H1 (cell line): ENCODE measurements around the gene STK40. TPM values are rescaled to one million over a fixed set of nuclear protein-coding genes. Genes with fewer than 3 reads are reported as not detected.

Experiments used
- CTCF ChIA-PET: fragments of 300-600 bp; sonication (Branson Sonifier 250); formaldehyde crosslinking; loops from one replicate; lab custom pipeline; 2021; ENCODE audit not compliant: partially characterized antibody; lab: Charles Lee
- POLR2A ChIA-PET: fragments of 300-600 bp; sonication (Branson Sonifier 250); formaldehyde crosslinking; loops from one replicate; lab custom pipeline; 2021; ENCODE audit warnings: inconsistent platforms; ENCODE audit not compliant: partially characterized antibody; lab: Charles Lee
- DNase-seq, 2 experiments: peaks; one replicate each; pipeline versions ENCODE4 v3.0.0 to v3.0.0-alpha.2; 2010 to 2022; ENCODE audit warnings: low spot score in 2 of 2, low read depth in 1 of 2, mixed read lengths in 1 of 2
- FAIRE-seq: peaks from 2 replicates; lab custom pipeline; 2011; peaks lifted over from hg19 to GRCh38; lab: Jason Lieb, UNC
- H2AFZ ChIP-seq: 2 replicates; pipeline ENCODE4 v1.8.1; 2012; ENCODE audit warnings: low read length, inconsistent platforms
- H2AK5ac ChIP-seq: 2 replicates; pipeline ENCODE4 v1.6.1; 2013; ENCODE audit warnings: low read depth, low read length
- H2BK120ac ChIP-seq: replicated peaks from 2 replicates; pipeline ENCODE3; 2013; ENCODE audit warnings: low read depth, low read length, inconsistent platforms
- H2BK12ac ChIP-seq: 2 replicates; pipeline ENCODE4 v1.6.1; 2013; ENCODE audit warnings: low read depth, low read length
- H2BK15ac ChIP-seq: 2 replicates; pipeline ENCODE4 v1.6.1; 2013; ENCODE audit warnings: low read length
- H2BK20ac ChIP-seq: 2 replicates; pipeline ENCODE4 v1.6.1; 2013; ENCODE audit warnings: low read length
- H2BK5ac ChIP-seq: 2 replicates; pipeline ENCODE4 v1.6.1; 2013; ENCODE audit warnings: low read depth, low read length
- H3K14ac ChIP-seq: 2 replicates; pipeline ENCODE4 v1.6.1; 2013; ENCODE audit warnings: inconsistent platforms; ENCODE audit not compliant: insufficient read length
- H3K18ac ChIP-seq: 2 replicates; pipeline ENCODE4 v1.6.1; 2013; ENCODE audit warnings: low read length; ENCODE audit errors: extremely low read depth
- H3K23ac ChIP-seq: 2 replicates; pipeline ENCODE4 v1.6.1; 2013; ENCODE audit warnings: inconsistent platforms; ENCODE audit not compliant: insufficient read length
- H3K23me2 ChIP-seq: 2 replicates; pipeline ENCODE4 v1.6.1; 2013; ENCODE audit warnings: low read depth, low read length
- H3K27ac ChIP-seq: 2 replicates; pipeline ENCODE4 v1.6.1; 2011; ENCODE audit warnings: low read depth, low read length, inconsistent platforms
- H3K27me3 ChIP-seq, 4 experiments: replicated peaks in 1 of 4; 1 replicate in 1 of 4; 2 replicates in 3 of 4; pipeline versions ENCODE4 v1.6.1 to v1.8.1; 2011 to 2013; ENCODE audit warnings: low read length in 3 of 4, mild to moderate bottlenecking in 3 of 4, inconsistent platforms in 2 of 4, mixed read lengths in 2 of 4, moderate library complexity in 1 of 4; ENCODE audit not compliant: control insufficient read depth in 3 of 4, insufficient read depth in 3 of 4; ENCODE audit errors: extremely low read depth in 1 of 4
- H3K36me3 ChIP-seq, 4 experiments: 2 replicates each; pipeline versions ENCODE4 v1.6.1 to v1.8.1; 2011 to 2013; ENCODE audit warnings: mild to moderate bottlenecking in 4 of 4, low read length in 3 of 4, moderate library complexity in 2 of 4, control low read depth in 1 of 4, inconsistent platforms in 1 of 4; ENCODE audit not compliant: insufficient read depth in 4 of 4, control insufficient read depth in 2 of 4
- H3K4ac ChIP-seq: replicated peaks from 2 replicates; pipeline ENCODE3; 2013; ENCODE audit warnings: low read length, low read depth, mixed read lengths, inconsistent platforms; ENCODE audit not compliant: insufficient read length
- H3K4me1 ChIP-seq, 4 experiments: replicated peaks in 1 of 4; 1 replicate in 1 of 4; 2 replicates in 3 of 4; pipeline versions ENCODE4 v1.6.1 to v1.8.1; 2011 to 2013; ENCODE audit warnings: low read length in 3 of 4, inconsistent platforms in 2 of 4, mixed read lengths in 1 of 4; ENCODE audit not compliant: insufficient read depth in 4 of 4, control insufficient read depth in 3 of 4
- H3K4me2 ChIP-seq, 2 experiments: 2 replicates each; pipeline versions ENCODE4 v1.6.1 to v1.8.1; 2011 to 2013; ENCODE audit warnings: low read depth in 2 of 2, low read length in 2 of 2, control low read depth in 1 of 2, inconsistent platforms in 1 of 2, mild to moderate bottlenecking in 1 of 2; ENCODE audit not compliant: insufficient read depth in 1 of 2
- H3K4me3 ChIP-seq, 4 experiments: fragments of 200-600, 300-600 bp in 1 of 4; sonication (generic), shearing (Covaris generic), sonication (Bioruptor Twin) in 1 of 4; 2 replicates each; pipeline versions ENCODE4 v1.5.1 to v1.8.1; 2011 to 2016; ENCODE audit warnings: low read length in 4 of 4, low read depth in 3 of 4, control low read depth in 2 of 4, inconsistent platforms in 2 of 4, mild to moderate bottlenecking in 2 of 4, mixed read lengths in 1 of 4, moderate library complexity in 1 of 4; ENCODE audit not compliant: insufficient read depth in 2 of 4; ENCODE audit errors: extremely low read depth in 1 of 4
- H3K56ac ChIP-seq: replicated peaks from 2 replicates; pipeline ENCODE3; 2013; ENCODE audit warnings: low read depth, mild to moderate bottlenecking, mixed read lengths, low read length, inconsistent platforms; ENCODE audit not compliant: insufficient read length
- H3K79me1 ChIP-seq: 2 replicates; pipeline ENCODE4 v1.6.1; 2013; ENCODE audit warnings: low read depth, low read length, control low read depth
- H3K79me2 ChIP-seq, 2 experiments: 2 replicates each; pipeline versions ENCODE4 v1.6.1 to v1.8.1; 2012 to 2013; ENCODE audit warnings: low read length in 2 of 2, mild to moderate bottlenecking in 2 of 2, inconsistent platforms in 1 of 2; ENCODE audit not compliant: insufficient read depth in 2 of 2, control insufficient read depth in 1 of 2
- H3K9ac ChIP-seq, 4 experiments: replicated peaks in 1 of 4; 1 replicate in 1 of 4; 2 replicates in 3 of 4; pipeline versions ENCODE4 v1.6.1 to v1.8.1; 2011 to 2013; ENCODE audit warnings: low read depth in 3 of 4, low read length in 3 of 4, control low read depth in 2 of 4, mild to moderate bottlenecking in 2 of 4, moderate library complexity in 2 of 4, inconsistent platforms in 1 of 4; ENCODE audit errors: extremely low read depth in 1 of 4
- H3K9me3 ChIP-seq, 2 experiments: 2 replicates each; pipeline versions ENCODE4 v1.6.1 to v1.8.1; 2012 to 2013; ENCODE audit warnings: mild to moderate bottlenecking in 2 of 2, moderate library complexity in 2 of 2, control low read depth in 1 of 2, inconsistent platforms in 1 of 2, low read depth in 1 of 2, low read length in 1 of 2, mixed read lengths in 1 of 2; ENCODE audit not compliant: insufficient read depth in 2 of 2
- H4K20me1 ChIP-seq, 2 experiments: replicated peaks in 1 of 2; 2 replicates each; pipeline versions ENCODE3 to v1.8.1; 2011 to 2013; ENCODE audit warnings: inconsistent platforms in 2 of 2, low read length in 2 of 2, mild to moderate bottlenecking in 1 of 2; ENCODE audit not compliant: insufficient read depth in 2 of 2, control insufficient read depth in 1 of 2
- H4K5ac ChIP-seq: 2 replicates; pipeline ENCODE4 v1.6.1; 2013; ENCODE audit warnings: low read length, low read depth, mixed read lengths, inconsistent platforms; ENCODE audit not compliant: insufficient read length
- H4K8ac ChIP-seq: 2 replicates; pipeline ENCODE4 v1.8.0; 2013; ENCODE audit warnings: mild to moderate bottlenecking, moderate library complexity, low read length, inconsistent platforms; ENCODE audit not compliant: insufficient read depth; ENCODE audit errors: extremely low read depth
- H4K91ac ChIP-seq: replicated peaks from 2 replicates; pipeline ENCODE3; 2013; ENCODE audit warnings: low read length, mixed read lengths, inconsistent platforms; ENCODE audit not compliant: insufficient read length
- EZH2 ChIP-seq: fragments of 200-600 bp; sonication (generic); IDR thresholded peaks from 2 replicates; pipeline ENCODE4 v1.7.1; 2012; ENCODE audit warnings: low read depth, mild to moderate bottlenecking, moderate library complexity, low read length, inconsistent platforms; ENCODE audit not compliant: severe bottlenecking
- POLR2A ChIP-seq, 2 experiments: IDR thresholded peaks; 1 replicate in 1 of 2; 2 replicates in 1 of 2; pipeline ENCODE4 v1.6.1; 2011; ENCODE audit warnings: low read depth in 2 of 2, low read length in 2 of 2, mild to moderate bottlenecking in 2 of 2; ENCODE audit errors: control extremely low read depth in 1 of 2
- RAD21 ChIP-seq, 2 experiments: IDR thresholded peaks in 1 of 2; conservative IDR thresholded peaks in 1 of 2; 2 replicates each; pipeline ENCODE4 v1.6.1; 2011; ENCODE audit warnings: low read depth in 2 of 2, low read length in 2 of 2, improper control_type of control experiment in 1 of 2, inconsistent platforms in 1 of 2, mild to moderate bottlenecking in 1 of 2, moderate library complexity in 1 of 2
- SUZ12 ChIP-seq: fragments of 200-600 bp; sonication (generic); IDR thresholded peaks from 2 replicates; pipeline ENCODE4 v1.6.1; 2012; ENCODE audit warnings: mild to moderate bottlenecking, inconsistent platforms, low read length, moderate library complexity, mixed read lengths
- WGBS, 2 experiments: shearing (Covaris generic) in 1 of 2; methylation state at CpG; one replicate each; pipeline versions ENCODE4 v1.1.6 to v1.1.7; 2013 to 2015; ENCODE audit warnings: low lambda C conversion rate in 2 of 2, mixed read lengths in 2 of 2, inconsistent platforms in 1 of 2, low coverage in 1 of 2, missing lambda C conversion rate in 1 of 2; ENCODE audit not compliant: insufficient replicate concordance in 2 of 2, insufficient coverage in 1 of 2, insufficient read length in 1 of 2; ENCODE audit errors: extremely low coverage in 1 of 2, missing lambda C conversion rate in 1 of 2; 5-methylcytosine and 5-hydroxymethylcytosine counted together
- polyA plus RNA-seq, 7 experiments: library from polyadenylated mRNA; depleted of rRNA in 3 of 7; stranded (reverse) in 5 of 7; unstranded in 2 of 7; fragments of >200 nt in 5 of 7; fragments of 200-250 nt in 2 of 7; gene quantifications; 1 replicate in 5 of 7; 2 replicates in 1 of 7; 4 replicates in 1 of 7; pipeline versions ENCODE4 v1.2.1 to v1.2.3, GENCODE V29; 2011 to 2013; ENCODE audit warnings: missing spikeins in 2 of 7, mixed read lengths in 2 of 7
- total RNA-seq: library from RNA; stranded (reverse); fragmentation: NEBNext Ultra II Directional; extraction: Animal tissue kit (Norgen Biotek cat#: 25700); gene quantifications from 2 replicates; pipeline ENCODE4 v1.2.1, GENCODE V29; 2021

The STK40 gene
- total and polyA plus RNA-seq, 2 of the 8 experiments (the other 6 are each of a cell fraction or from before 2014, with no cell fraction given): 13.6 to 28.6 TPM

DNA sequence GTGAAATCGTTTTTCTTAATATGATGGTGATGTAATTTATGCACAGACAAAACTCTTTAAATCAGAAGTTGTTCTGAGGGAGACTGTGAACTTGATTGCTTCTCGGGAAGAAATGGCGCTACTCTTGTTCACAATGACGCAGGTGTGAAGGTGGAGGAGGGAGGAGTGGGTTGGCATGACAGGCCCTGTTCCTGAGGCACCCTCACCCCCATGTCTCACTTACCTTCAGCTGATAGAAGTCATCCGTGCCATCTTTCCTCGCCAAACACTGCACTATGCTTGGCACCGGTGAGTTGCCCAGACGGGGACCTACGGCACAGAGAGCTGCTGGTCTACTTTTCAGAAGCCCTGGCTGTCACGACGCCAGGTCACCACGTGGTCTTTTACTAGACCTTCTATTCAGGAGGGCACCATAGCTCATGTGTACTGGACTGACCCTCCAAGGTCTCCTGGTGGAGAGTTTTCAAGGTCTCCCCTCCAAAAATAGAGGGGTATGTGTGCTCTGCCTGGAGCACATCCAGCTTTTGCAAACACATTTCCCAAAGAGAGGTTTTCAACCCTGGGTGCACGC lies 27.1 kb downstream of the STK40 start:
- Histone ChIP-seq H4K20me1 (peaks cover 3 to 6% of the 10 kb centered on the region in 2 experiments), H3K23me2 (no peaks in the 10 kb centered on the region), H2BK15ac (no peak overlapping the region), H2AFZ (no peak overlapping the region), H3K18ac (no peak overlapping the region), H3K79me2 (peaks cover 0 to 2% of the 10 kb centered on the region in 2 experiments; a peak in 1 of 4 replicates), H2AK5ac (no peak overlapping the region), H3K27me3 (no peaks in the 10 kb centered on the region), H2BK5ac (no peak overlapping the region), H3K4ac (no peak overlapping the region), H4K5ac (no peak overlapping the region), H3K79me1 (no peaks in the 10 kb centered on the region; the same call in 1 of the 2 replicates), H2BK20ac (no peak overlapping the region), H3K27ac (no peak overlapping the region), H3K9me3 (no peaks in the 10 kb centered on the region), H4K8ac (no peak overlapping the region), H3K14ac (no peak overlapping the region), H3K23ac (no peak overlapping the region), H3K9ac (no peak overlapping the region), H3K36me3 (peaks cover 2 to 25% (median 9%) of the 10 kb centered on the region in 4 experiments; a peak in 6 of 8 replicates), H4K91ac (no peak overlapping the region), H2BK12ac (no peak overlapping the region), H3K4me2 (no peak overlapping the region), H3K4me1 (no peaks in the 10 kb centered on the region), H3K4me3 (no peak overlapping the region), H3K56ac (no peak overlapping the region), H2BK120ac (no peak overlapping the region)
- TF ChIP-seq RAD21 (IDR thresholded peaks at IDR 0.05 in 1 of 2, conservative IDR thresholded peaks at IDR 0.05 in 1 of 2; ENCODE audit: low read depth in 2 of 2, low read length in 2 of 2) (no peak), SUZ12 (no peak), POLR2A (IDR thresholded peaks at IDR 0.05; ENCODE audit: control extremely low read depth in 1 of 2, low read depth in 2 of 2, low read length in 2 of 2) (no peak), EZH2 (no peak)
- WGBS, 2 experiments: 94% methylated on average over 13 of the region's 13 CpGs; no CpG with 5 or more reads in 1 of the 2 experiments
- CTCF ChIA-PET: interaction anchor here (1.1 to 13.3 kb wide), 2 partner anchors 17 to 43 kb away, joined by 4 to 150 read pairs; no protein-coding TSS in a partner anchor
- FAIRE-seq: no peak
- POLR2A ChIA-PET: interaction anchor here (1.2 to 2.9 kb wide), 4 partner anchors 16 to 42 kb away, joined by 3 to 7 read pairs (median 3); no protein-coding TSS in a partner anchor
- no peak for DNase-seq
